GM23338 (cell line): ENCODE results near the gene KRTAP5-6. TPM values are rescaled to one million over a fixed set of nuclear protein-coding genes. Genes with fewer than 3 reads are reported as not detected.

Experiments
- ATAC-seq: fragments of 200-7000 bp; cut with Tn5 transposase; 3 replicates; pipeline ENCODE4 v1.9.1; 2020
- DNase-seq: peaks from one replicate; pipeline ENCODE4 v3.0.0-alpha.2; 2015; ENCODE audit warnings: low spot score
- H2AFZ ChIP-seq: fragments of 200-600 bp; sonication (generic); 2 replicates; pipeline ENCODE4 v1.8.0; 2016; ENCODE audit warnings: antibody characterized with exemption, mild to moderate bottlenecking, moderate library complexity
- H3F3A ChIP-seq: fragments of 200-600 bp; sonication (generic); replicated peaks from 2 replicates; pipeline ENCODE4 v1.8.0; 2017; ENCODE audit warnings: antibody characterized with exemption, mixed run types, low read depth
- H3K27ac ChIP-seq: fragments of 200-600 bp; sonication (generic); 2 replicates; pipeline ENCODE4 v1.6.1; 2016; ENCODE audit warnings: low read depth
- H3K27me3 ChIP-seq: fragments of 200-600 bp; sonication (generic); 2 replicates; pipeline ENCODE4 v1.8.0; 2016; ENCODE audit warnings: mild to moderate bottlenecking, mixed run types, moderate library complexity; ENCODE audit not compliant: insufficient read depth
- H3K36me3 ChIP-seq: fragments of 200-600 bp; sonication (generic); 2 replicates; pipeline ENCODE4 v1.8.0; 2016; ENCODE audit warnings: mild to moderate bottlenecking; ENCODE audit not compliant: insufficient read depth
- H3K4me1 ChIP-seq: fragments of 200-600 bp; sonication (generic); 2 replicates; pipeline ENCODE4 v1.8.0; 2016; ENCODE audit warnings: mild to moderate bottlenecking, moderate library complexity; ENCODE audit not compliant: insufficient read depth
- H3K4me2 ChIP-seq: fragments of 200-600 bp; sonication (generic); 2 replicates; pipeline ENCODE4 v1.7.1; 2017; ENCODE audit warnings: mixed run types
- H3K4me3 ChIP-seq: fragments of 200-600 bp; sonication (generic); 2 replicates; pipeline ENCODE4 v1.6.1; 2016; ENCODE audit warnings: mixed run types
- H3K79me2 ChIP-seq: fragments of 200-600 bp; sonication (generic); replicated peaks from 2 replicates; pipeline ENCODE4 v1.8.0; 2017; ENCODE audit warnings: mild to moderate bottlenecking; ENCODE audit not compliant: insufficient read depth
- H3K9me2 ChIP-seq: fragments of 200-600 bp; sonication (generic); 2 replicates; pipeline ENCODE4 v1.8.0; 2017; ENCODE audit not compliant: insufficient read depth
- H4K20me1 ChIP-seq: fragments of 200-600 bp; sonication (generic); replicated peaks from 2 replicates; pipeline ENCODE4 v1.8.0; 2017; ENCODE audit warnings: mild to moderate bottlenecking; ENCODE audit not compliant: insufficient read depth
- H3K27ac Mint-ChIP-seq: 2 replicates; pipeline ENCODE4 v1.8.0; 2020; ENCODE audit warnings: inconsistent platforms, mild to moderate bottlenecking, moderate library complexity, mixed read lengths
- H3K27me3 Mint-ChIP-seq: 3 replicates; pipeline ENCODE4 v1.8.0; 2022; ENCODE audit warnings: low read depth, mild to moderate bottlenecking, moderate library complexity, mixed read lengths, inconsistent platforms; ENCODE audit not compliant: insufficient read depth, poor library complexity
- H3K36me3 Mint-ChIP-seq: 3 replicates; pipeline ENCODE4 v1.8.0; 2021; ENCODE audit warnings: low read depth, mild to moderate bottlenecking, inconsistent platforms, moderate library complexity, mixed read lengths
- H3K4me1 Mint-ChIP-seq: 3 replicates; pipeline ENCODE4 v1.8.0; 2020; ENCODE audit warnings: mild to moderate bottlenecking, inconsistent platforms, mixed read lengths
- H3K4me3 Mint-ChIP-seq: 3 replicates; pipeline ENCODE4 v1.8.0; 2021; ENCODE audit warnings: moderate library complexity, mild to moderate bottlenecking, inconsistent platforms, mixed read lengths
- H3K9me3 Mint-ChIP-seq: 3 replicates; pipeline ENCODE4 v1.8.0; 2020; ENCODE audit warnings: moderate library complexity, mild to moderate bottlenecking, inconsistent platforms, mixed read lengths
- CREB1 ChIP-seq: fragments of 250-450 bp; sonication (Bioruptor Pico); IDR thresholded peaks from 2 replicates; pipeline ENCODE4 v1.5.0; 2020; ENCODE audit warnings: low read depth, mild to moderate bottlenecking, moderate library complexity
- EZH2 ChIP-seq: fragments of 200-600 bp; sonication (generic); IDR thresholded peaks from one replicate; pipeline ENCODE4 v1.8.0; 2017; ENCODE audit warnings: antibody characterized with exemption, mild to moderate bottlenecking, low read depth; ENCODE audit not compliant: unreplicated experiment
- EZH2phosphoT487 ChIP-seq: fragments of 200-600 bp; sonication (generic); IDR thresholded peaks from one replicate; pipeline ENCODE4 v1.8.1; 2018; ENCODE audit warnings: antibody characterized with exemption; ENCODE audit not compliant: unreplicated experiment
- JUNB ChIP-seq: IDR thresholded peaks from one replicate; pipeline ENCODE4 v1.6.1; 2016; ENCODE audit warnings: antibody characterized with exemption; ENCODE audit not compliant: unreplicated experiment
- NANOG ChIP-seq: IDR thresholded peaks from 2 replicates; pipeline ENCODE4 v1.6.1; 2016; ENCODE audit warnings: antibody characterized with exemption, borderline replicate concordance
- POLR2AphosphoS5 ChIP-seq: IDR thresholded peaks from 2 replicates; pipeline ENCODE4 v1.6.1; 2016; ENCODE audit warnings: antibody characterized with exemption, low read depth
- STAT1 ChIP-seq: IDR thresholded peaks from one replicate; pipeline ENCODE4 v1.6.1; 2016; ENCODE audit warnings: antibody characterized with exemption; ENCODE audit not compliant: unreplicated experiment
- ZNF114 ChIP-seq: fragments of 250-450 bp; sonication (Bioruptor Pico); IDR thresholded peaks from 2 replicates; pipeline ENCODE4 v1.5.0; 2020; ENCODE audit warnings: mild to moderate bottlenecking, moderate library complexity
- ZNF331 ChIP-seq: fragments of 250-450 bp; sonication (Bioruptor Pico); IDR thresholded peaks from 2 replicates; pipeline ENCODE4 v1.5.0; 2020; ENCODE audit warnings: low read depth, mild to moderate bottlenecking, moderate library complexity
- polyA plus RNA-seq: library from polyadenylated mRNA; unstranded; fragments of >200 nt; fragmentation: Nextera tagmentation; extraction: Ambion mirVana; gene quantifications from 2 replicates; pipeline ENCODE4 v1.2.1, GENCODE V29; 2016
- total RNA-seq: library from RNA; depleted of rRNA; stranded (reverse); fragments of >200 nt; shearing (Covaris generic); gene quantifications from 2 replicates; pipeline ENCODE4 v1.2.3, GENCODE V29; 2014
- TF ChIP-seq, protein P1 (sequence below): fragments of 250-450 bp; sonication (Bioruptor Pico); IDR thresholded peaks from 2 replicates; pipeline ENCODE4 v1.5.0; 2020; ENCODE audit warnings: mild to moderate bottlenecking, moderate library complexity
- TF ChIP-seq, protein P2 (sequence below): IDR thresholded peaks from 2 replicates; pipeline ENCODE4 v1.6.1; 2016; ENCODE audit warnings: antibody characterized with exemption
- TF ChIP-seq, protein P3 (sequence below): IDR thresholded peaks from one replicate; pipeline ENCODE4 v1.6.1; 2018; ENCODE audit warnings: antibody characterized with exemption; ENCODE audit not compliant: unreplicated experiment
- TF ChIP-seq, protein P4 (sequence below), 2 experiments: fragments of 200-600 bp in 1 of 2; sonication (generic) in 1 of 2; conservative IDR thresholded peaks; 2 replicates each; pipeline versions ENCODE4 v1.5.1 to v1.6.1; 2016 to 2017; ENCODE audit warnings: antibody characterized with exemption in 2 of 2, low read depth in 2 of 2, mild to moderate bottlenecking in 2 of 2, moderate library complexity in 1 of 2

The KRTAP5-6 gene
- total and polyA plus RNA-seq, 2 experiments from 2014 or later = not detected

DNA sequence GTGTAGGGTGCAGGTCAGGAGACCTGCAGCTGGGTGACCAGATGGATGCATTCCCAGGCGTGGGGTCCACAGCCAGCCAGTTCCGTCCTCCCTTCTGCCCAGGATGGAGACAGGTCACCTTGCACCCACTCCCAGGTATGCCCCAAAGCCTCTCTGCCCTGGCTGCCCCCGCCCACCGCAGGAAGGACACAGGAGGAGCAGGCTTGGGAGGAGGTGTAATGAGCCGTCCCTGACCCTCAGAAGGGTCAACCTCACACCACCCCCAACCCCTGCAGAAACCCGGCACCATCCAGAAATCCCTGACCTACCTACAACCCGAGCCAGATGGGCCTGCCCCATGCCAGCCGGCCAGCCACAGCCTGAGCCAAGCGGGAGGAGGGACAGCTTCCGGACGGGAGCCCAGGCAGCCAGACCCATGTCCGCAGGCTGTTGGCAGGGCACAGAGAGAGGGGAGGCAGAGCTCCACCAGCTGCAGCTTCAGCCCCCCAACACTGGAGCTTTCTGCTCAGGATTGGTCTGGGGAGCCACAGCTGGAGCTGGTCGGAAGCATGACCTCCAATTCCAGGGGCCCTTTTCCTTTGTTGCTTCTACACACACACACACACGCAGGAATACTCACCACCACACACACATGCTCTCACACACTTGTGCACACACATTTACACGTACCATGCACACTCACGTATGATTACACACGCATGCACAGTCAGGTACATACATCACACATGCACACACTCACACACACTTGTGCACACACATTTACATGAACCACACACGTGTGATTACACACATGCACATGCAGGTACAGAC is 48.1 kb downstream of the KRTAP5-6 start:
- Mint-ChIP-seq H3K27me3 (peaks cover 33% of the 10 kb centered on the region), H3K4me3 (no peak overlapping the region), H3K9me3 (peaks cover 9% of the 10 kb centered on the region), H3K36me3 (peaks cover 2% of the 10 kb centered on the region; the same call in 2 of the 3 replicates), H3K27ac (no peak overlapping the region), H3K4me1 (peaks cover 6% of the 10 kb centered on the region; the same call in 2 of the 3 replicates)
- Histone ChIP-seq H3K9me2 (0 out of 2 replicates have a peak, but pooled peaks cover 6% of the 10 kb centered on the region), H4K20me1 (no peaks in the 10 kb centered on the region), H3K27me3 (peaks cover 31% of the 10 kb centered on the region), H3K4me1 (no peaks in the 10 kb centered on the region; the same call in 1 of the 2 replicates), H3K36me3 (no peaks in the 10 kb centered on the region), H3F3A (peaks cover 9% of the 10 kb centered on the region; the same call in 1 of the 2 replicates), H3K4me3 (no peak overlapping the region), H3K79me2 (no peaks in the 10 kb centered on the region), H3K4me2 (no peak overlapping the region), H2AFZ (no peak overlapping the region), H3K27ac (no peak overlapping the region)
- no peak for TF ChIP-seq ZNF114 (CRISPR knock-in tag)
- TF ChIP-seq, protein P1, sequence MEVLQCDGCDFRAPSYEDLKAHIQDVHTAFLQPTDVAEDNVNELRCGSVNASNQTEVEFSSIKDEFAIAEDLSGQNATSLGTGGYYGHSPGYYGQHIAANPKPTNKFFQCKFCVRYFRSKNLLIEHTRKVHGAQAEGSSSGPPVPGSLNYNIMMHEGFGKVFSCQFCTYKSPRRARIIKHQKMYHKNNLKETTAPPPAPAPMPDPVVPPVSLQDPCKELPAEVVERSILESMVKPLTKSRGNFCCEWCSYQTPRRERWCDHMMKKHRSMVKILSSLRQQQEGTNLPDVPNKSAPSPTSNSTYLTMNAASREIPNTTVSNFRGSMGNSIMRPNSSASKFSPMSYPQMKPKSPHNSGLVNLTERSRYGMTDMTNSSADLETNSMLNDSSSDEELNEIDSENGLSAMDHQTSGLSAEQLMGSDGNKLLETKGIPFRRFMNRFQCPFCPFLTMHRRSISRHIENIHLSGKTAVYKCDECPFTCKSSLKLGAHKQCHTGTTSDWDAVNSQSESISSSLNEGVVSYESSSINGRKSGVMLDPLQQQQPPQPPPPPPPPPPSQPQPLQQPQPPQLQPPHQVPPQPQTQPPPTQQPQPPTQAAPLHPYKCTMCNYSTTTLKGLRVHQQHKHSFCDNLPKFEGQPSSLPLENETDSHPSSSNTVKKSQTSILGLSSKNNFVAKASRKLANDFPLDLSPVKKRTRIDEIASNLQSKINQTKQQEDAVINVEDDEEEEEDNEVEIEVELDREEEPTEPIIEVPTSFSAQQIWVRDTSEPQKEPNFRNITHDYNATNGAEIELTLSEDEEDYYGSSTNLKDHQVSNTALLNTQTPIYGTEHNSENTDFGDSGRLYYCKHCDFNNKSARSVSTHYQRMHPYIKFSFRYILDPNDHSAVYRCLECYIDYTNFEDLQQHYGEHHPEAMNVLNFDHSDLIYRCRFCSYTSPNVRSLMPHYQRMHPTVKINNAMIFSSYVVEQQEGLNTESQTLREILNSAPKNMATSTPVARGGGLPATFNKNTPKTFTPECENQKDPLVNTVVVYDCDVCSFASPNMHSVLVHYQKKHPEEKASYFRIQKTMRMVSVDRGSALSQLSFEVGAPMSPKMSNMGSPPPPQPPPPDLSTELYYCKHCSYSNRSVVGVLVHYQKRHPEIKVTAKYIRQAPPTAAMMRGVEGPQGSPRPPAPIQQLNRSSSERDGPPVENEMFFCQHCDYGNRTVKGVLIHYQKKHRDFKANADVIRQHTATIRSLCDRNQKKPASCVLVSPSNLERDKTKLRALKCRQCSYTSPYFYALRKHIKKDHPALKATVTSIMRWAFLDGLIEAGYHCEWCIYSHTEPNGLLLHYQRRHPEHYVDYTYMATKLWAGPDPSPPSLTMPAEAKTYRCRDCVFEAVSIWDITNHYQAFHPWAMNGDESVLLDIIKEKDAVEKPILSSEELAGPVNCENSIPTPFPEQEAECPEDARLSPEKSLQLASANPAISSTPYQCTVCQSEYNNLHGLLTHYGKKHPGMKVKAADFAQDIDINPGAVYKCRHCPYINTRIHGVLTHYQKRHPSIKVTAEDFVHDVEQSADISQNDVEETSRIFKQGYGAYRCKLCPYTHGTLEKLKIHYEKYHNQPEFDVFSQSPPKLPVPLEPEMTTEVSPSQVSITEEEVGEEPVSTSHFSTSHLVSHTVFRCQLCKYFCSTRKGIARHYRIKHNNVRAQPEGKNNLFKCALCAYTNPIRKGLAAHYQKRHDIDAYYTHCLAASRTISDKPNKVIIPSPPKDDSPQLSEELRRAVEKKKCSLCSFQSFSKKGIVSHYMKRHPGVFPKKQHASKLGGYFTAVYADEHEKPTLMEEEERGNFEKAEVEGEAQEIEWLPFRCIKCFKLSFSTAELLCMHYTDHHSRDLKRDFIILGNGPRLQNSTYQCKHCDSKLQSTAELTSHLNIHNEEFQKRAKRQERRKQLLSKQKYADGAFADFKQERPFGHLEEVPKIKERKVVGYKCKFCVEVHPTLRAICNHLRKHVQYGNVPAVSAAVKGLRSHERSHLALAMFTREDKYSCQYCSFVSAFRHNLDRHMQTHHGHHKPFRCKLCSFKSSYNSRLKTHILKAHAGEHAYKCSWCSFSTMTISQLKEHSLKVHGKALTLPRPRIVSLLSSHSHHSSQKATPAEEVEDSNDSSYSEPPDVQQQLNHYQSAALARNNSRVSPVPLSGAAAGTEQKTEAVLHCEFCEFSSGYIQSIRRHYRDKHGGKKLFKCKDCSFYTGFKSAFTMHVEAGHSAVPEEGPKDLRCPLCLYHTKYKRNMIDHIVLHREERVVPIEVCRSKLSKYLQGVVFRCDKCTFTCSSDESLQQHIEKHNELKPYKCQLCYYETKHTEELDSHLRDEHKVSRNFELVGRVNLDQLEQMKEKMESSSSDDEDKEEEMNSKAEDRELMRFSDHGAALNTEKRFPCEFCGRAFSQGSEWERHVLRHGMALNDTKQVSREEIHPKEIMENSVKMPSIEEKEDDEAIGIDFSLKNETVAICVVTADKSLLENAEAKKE (CRISPR knock-in tag) = no peak
- TF ChIP-seq NANOG = no peak
- TF ChIP-seq, protein P2, sequence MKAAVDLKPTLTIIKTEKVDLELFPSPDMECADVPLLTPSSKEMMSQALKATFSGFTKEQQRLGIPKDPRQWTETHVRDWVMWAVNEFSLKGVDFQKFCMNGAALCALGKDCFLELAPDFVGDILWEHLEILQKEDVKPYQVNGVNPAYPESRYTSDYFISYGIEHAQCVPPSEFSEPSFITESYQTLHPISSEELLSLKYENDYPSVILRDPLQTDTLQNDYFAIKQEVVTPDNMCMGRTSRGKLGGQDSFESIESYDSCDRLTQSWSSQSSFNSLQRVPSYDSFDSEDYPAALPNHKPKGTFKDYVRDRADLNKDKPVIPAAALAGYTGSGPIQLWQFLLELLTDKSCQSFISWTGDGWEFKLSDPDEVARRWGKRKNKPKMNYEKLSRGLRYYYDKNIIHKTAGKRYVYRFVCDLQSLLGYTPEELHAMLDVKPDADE = no peak
- no peak for TF ChIP-seq ZNF331 (CRISPR knock-in tag)
- TF ChIP-seq, protein P3, sequence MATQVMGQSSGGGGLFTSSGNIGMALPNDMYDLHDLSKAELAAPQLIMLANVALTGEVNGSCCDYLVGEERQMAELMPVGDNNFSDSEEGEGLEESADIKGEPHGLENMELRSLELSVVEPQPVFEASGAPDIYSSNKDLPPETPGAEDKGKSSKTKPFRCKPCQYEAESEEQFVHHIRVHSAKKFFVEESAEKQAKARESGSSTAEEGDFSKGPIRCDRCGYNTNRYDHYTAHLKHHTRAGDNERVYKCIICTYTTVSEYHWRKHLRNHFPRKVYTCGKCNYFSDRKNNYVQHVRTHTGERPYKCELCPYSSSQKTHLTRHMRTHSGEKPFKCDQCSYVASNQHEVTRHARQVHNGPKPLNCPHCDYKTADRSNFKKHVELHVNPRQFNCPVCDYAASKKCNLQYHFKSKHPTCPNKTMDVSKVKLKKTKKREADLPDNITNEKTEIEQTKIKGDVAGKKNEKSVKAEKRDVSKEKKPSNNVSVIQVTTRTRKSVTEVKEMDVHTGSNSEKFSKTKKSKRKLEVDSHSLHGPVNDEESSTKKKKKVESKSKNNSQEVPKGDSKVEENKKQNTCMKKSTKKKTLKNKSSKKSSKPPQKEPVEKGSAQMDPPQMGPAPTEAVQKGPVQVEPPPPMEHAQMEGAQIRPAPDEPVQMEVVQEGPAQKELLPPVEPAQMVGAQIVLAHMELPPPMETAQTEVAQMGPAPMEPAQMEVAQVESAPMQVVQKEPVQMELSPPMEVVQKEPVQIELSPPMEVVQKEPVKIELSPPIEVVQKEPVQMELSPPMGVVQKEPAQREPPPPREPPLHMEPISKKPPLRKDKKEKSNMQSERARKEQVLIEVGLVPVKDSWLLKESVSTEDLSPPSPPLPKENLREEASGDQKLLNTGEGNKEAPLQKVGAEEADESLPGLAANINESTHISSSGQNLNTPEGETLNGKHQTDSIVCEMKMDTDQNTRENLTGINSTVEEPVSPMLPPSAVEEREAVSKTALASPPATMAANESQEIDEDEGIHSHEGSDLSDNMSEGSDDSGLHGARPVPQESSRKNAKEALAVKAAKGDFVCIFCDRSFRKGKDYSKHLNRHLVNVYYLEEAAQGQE = no peak
- TF ChIP-seq POLR2AphosphoS5 = no peak
- TF ChIP-seq, protein P4, sequence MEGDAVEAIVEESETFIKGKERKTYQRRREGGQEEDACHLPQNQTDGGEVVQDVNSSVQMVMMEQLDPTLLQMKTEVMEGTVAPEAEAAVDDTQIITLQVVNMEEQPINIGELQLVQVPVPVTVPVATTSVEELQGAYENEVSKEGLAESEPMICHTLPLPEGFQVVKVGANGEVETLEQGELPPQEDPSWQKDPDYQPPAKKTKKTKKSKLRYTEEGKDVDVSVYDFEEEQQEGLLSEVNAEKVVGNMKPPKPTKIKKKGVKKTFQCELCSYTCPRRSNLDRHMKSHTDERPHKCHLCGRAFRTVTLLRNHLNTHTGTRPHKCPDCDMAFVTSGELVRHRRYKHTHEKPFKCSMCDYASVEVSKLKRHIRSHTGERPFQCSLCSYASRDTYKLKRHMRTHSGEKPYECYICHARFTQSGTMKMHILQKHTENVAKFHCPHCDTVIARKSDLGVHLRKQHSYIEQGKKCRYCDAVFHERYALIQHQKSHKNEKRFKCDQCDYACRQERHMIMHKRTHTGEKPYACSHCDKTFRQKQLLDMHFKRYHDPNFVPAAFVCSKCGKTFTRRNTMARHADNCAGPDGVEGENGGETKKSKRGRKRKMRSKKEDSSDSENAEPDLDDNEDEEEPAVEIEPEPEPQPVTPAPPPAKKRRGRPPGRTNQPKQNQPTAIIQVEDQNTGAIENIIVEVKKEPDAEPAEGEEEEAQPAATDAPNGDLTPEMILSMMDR (conservative IDR thresholded peaks at IDR 0.05; ENCODE audit: low read depth in 2 of 2) = no peak
- TF ChIP-seq STAT1 = no peak
- no peak for TF ChIP-seq EZH2
- no peak for TF ChIP-seq EZH2phosphoT487
- no peak for TF ChIP-seq JUNB
- no peak for TF ChIP-seq CREB1 (CRISPR knock-in tag)
- DNase-seq = no peak
- no peak for ATAC-seq
